Activated B cell treated with CpG ODN at 0.5 μM for 24 hours (primary cell): ENCODE results near the gene DIAPH3. TPM values are rescaled to one million over a fixed set of nuclear protein-coding genes. Genes with fewer than 3 reads are reported as not detected.

Experiments used
- ATAC-seq: fragments of 200-7000 bp; cut with Tn5 transposase; one replicate; pipeline ENCODE4 v1.10.0; 2021; ENCODE audit warnings: low read depth, mild to moderate bottlenecking, moderate library complexity
- CTCF ChIA-PET: fragments of 350-600 bp; sonication (Branson Sonifier 250); formaldehyde crosslinking; loops from one replicate; lab custom pipeline; 2021; ENCODE audit warnings: antibody characterized with exemption; lab: Charles Lee
- POLR2A ChIA-PET: fragments of 350-600 bp; sonication (Branson Sonifier 250); formaldehyde crosslinking; loops from one replicate; lab custom pipeline; 2021; ENCODE audit warnings: antibody characterized with exemption; lab: Charles Lee
- DNase-seq: peaks from one replicate; pipeline ENCODE4 v3.0.0; 2022
- H3K27ac Mint-ChIP-seq: one replicate; pipeline ENCODE4 v1.8.0; 2020; ENCODE audit warnings: mixed read lengths
- H3K27me3 Mint-ChIP-seq: one replicate; pipeline ENCODE4 v1.8.0; 2021; ENCODE audit warnings: mixed read lengths
- H3K36me3 Mint-ChIP-seq: one replicate; pipeline ENCODE4 v1.8.0; 2021; ENCODE audit warnings: low read depth, mixed read lengths
- H3K4me1 Mint-ChIP-seq: one replicate; pipeline ENCODE4 v1.8.0; 2021; ENCODE audit warnings: mixed read lengths
- H3K4me3 Mint-ChIP-seq: one replicate; pipeline ENCODE4 v1.8.0; 2020; ENCODE audit warnings: mild to moderate bottlenecking, mixed read lengths
- H3K9me3 Mint-ChIP-seq: one replicate; pipeline ENCODE4 v1.8.0; 2020; ENCODE audit warnings: mixed read lengths
- CTCF ChIP-seq: fragments of 200-600 bp; IDR thresholded peaks from one replicate; pipeline ENCODE4 v1.8.0; 2022; ENCODE audit warnings: antibody characterized with exemption, mild to moderate bottlenecking
- intact Hi-C: fragments of 100-400 bp; cut with micrococcal nuclease; formaldehyde crosslinking; loops from one replicate; pipeline ENCODE4 v1.15.1; 2024
- total RNA-seq: library from RNA; stranded (reverse); gene quantifications from 2 replicates; pipeline ENCODE4 v1.2.3, GENCODE V29; 2022

Gene DIAPH3
- total RNA-seq, 1 donor from 2014 or later = 0.38 TPM

- Mint-ChIP-seq H3K9me3 (no peaks in the 10 kb centered on the region), H3K4me1 (peaks cover 2% of the 10 kb centered on the region), H3K27me3 (no peaks in the 10 kb centered on the region), H3K4me3 (no peak overlapping the region), H3K27ac (no peak overlapping the region), H3K36me3 (no peaks in the 10 kb centered on the region)
- ChIA-PET CTCF (no interaction called here), POLR2A (no interaction called here)
- no peak for TF ChIP-seq CTCF
- DNase-seq (no peak), ATAC-seq (no peak)
- intact Hi-C loops = no loop called here
Measured at GRCh38 chr13:60013166-60013565, 150.6 kb downstream of the DIAPH3 start.

- Mint-ChIP-seq H3K4me3 (no peak overlapping the region), H3K27me3 (no peaks in the 10 kb centered on the region), H3K9me3 (no peaks in the 10 kb centered on the region), H3K4me1 (no peaks in the 10 kb centered on the region), H3K36me3 (no peaks in the 10 kb centered on the region), H3K27ac (no peak overlapping the region)
- TF ChIP-seq CTCF = no peak
- ChIA-PET POLR2A (no interaction called here), CTCF (no interaction called here)
- intact Hi-C loops = no loop called here
- DNase-seq = no peak
- ATAC-seq = no peak
Measured at GRCh38 chr13:60012488-60012887, 151.2 kb downstream of the DIAPH3 start.

- no peaks in the 10 kb centered on the region for H3K4me1 Mint-ChIP-seq
- no peaks in the 10 kb centered on the region for H3K36me3 Mint-ChIP-seq
- H3K27ac Mint-ChIP-seq = no peak overlapping the region
- TF ChIP-seq CTCF = no peak
- no peak for ATAC-seq
- ChIA-PET CTCF (no interaction called here), POLR2A (no interaction called here)
- no peak for DNase-seq
- H3K9me3 Mint-ChIP-seq = no peaks in the 10 kb centered on the region
- no peaks in the 10 kb centered on the region for H3K27me3 Mint-ChIP-seq
- intact Hi-C loops = no loop called here
- no peak overlapping the region for H3K4me3 Mint-ChIP-seq
Measured at GRCh38 chr13:60009300-60010253, 154.2 kb downstream of the DIAPH3 start.

- no peak for TF ChIP-seq CTCF
- Mint-ChIP-seq H3K4me1 (no peaks in the 10 kb centered on the region), H3K27ac (no peak overlapping the region), H3K27me3 (no peaks in the 10 kb centered on the region), H3K36me3 (no peaks in the 10 kb centered on the region), H3K4me3 (no peak overlapping the region), H3K9me3 (no peaks in the 10 kb centered on the region)
- intact Hi-C loops = no loop called here
- ChIA-PET CTCF (no interaction called here), POLR2A (no interaction called here)
- no peak for ATAC-seq
- DNase-seq = no peak
Measured at GRCh38 chr13:60001889-60002288, 161.8 kb downstream of the DIAPH3 start.

GRCh38 chr13:60000976-60001375 is 162.8 kb downstream of the DIAPH3 start:
- TF ChIP-seq CTCF = no peak
- Mint-ChIP-seq H3K27me3 (no peaks in the 10 kb centered on the region), H3K9me3 (no peaks in the 10 kb centered on the region), H3K4me1 (no peaks in the 10 kb centered on the region), H3K27ac (no peak overlapping the region), H3K4me3 (no peak overlapping the region), H3K36me3 (no peaks in the 10 kb centered on the region)
- no peak for DNase-seq
- ChIA-PET CTCF (no interaction called here), POLR2A (no interaction called here)
- no peak for ATAC-seq
- intact Hi-C loops = no loop called here
